ENCODE data around the gene HPCAL1. TPM values are rescaled to one million over a fixed set of nuclear protein-coding genes. Genes with fewer than 3 reads are reported as not detected.
"Not testable (repeated sequence)": the region's sequence is repeated elsewhere in the genome, so short reads cannot be mapped to it uniquely, and the experiment has no call there.

HPCAL1 gene
- total and polyA plus RNA-seq, 10 of the 15 experiments (the other 5 are each of a cell fraction or from before 2014, with no cell fraction given), result 0.40 to 12.8 (median 7.9) TPM

DNA sequence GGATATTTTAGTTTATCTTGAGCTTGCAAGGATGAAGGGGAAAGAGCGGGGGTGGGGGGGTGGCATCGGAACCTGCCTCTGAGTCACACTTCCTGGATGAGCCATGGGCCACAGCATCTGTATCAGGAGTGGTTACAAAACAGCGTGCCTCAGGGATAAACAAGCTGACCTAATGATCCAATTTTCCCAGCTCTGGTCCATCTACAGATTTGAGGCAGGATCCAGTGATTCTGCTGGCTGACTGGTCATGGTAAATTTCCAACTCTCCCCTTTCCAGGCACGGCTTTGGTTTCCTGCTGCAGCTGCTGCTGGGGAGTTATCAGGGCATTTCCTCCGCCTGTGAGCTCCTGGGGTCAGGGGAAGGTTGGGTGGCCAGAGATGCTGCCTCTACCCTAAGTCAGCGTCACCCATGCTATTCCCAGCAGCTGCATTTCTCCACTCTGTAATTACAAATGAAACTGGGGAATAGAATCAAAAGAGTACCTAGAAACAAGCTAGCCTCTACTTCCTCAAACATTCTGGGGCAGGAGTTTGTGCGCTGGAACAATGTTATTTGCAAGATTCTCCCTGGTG, 4.7 kb upstream of the HPCAL1 start (continued):
- TF ChIP-seq CHD4 (IDR thresholded peaks at IDR 0.05), result no peak

DNA sequence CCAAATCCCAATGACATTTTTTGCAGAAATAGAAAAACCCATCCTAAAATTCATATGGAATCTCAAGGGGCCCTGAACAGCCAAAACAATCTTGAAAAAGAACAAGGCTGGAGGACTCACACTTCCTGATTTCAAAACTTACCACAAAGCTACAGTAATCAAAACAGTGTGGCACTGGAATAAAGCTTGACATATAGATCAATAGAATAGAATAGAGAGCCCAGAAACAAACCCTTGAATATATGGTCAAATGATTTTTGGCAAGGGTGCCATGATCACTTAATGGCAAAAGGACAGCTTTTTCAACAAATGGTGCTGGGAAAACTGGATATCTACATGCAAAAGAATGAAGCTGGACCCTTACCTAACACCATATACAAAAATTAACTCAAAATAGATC, 3.9 kb upstream of the HPCAL1 start:
- peaks cover 11% of the 10 kb centered on the region for H3K4me1 ChIP-seq (ENCODE audit: control insufficient read depth, insufficient read depth, low read length)
- H2AFZ ChIP-seq (ENCODE audit: control insufficient read depth, low read depth, low read length); H3K9me3 ChIP-seq (replicated peaks; ENCODE audit: control insufficient read depth, insufficient read depth, low read length); in situ Hi-C loops (cut with MboI); H3K27me3 ChIP-seq (replicated peaks in 1 of 2; ENCODE audit: control insufficient read depth in 2 of 2, insufficient read depth in 2 of 2, low read length in 1 of 2); H3K4me2 ChIP-seq (ENCODE audit: control insufficient read depth, insufficient read depth); H3K79me2 ChIP-seq (ENCODE audit: control insufficient read depth, insufficient read depth, low read length); H3K27ac ChIP-seq (ENCODE audit: control insufficient read depth, insufficient read depth); DNase-seq (ENCODE audit: low read depth, low spot score); BruUV-seq (replicated peaks); intact Hi-C loops (cut with micrococcal nuclease; ENCODE audit: unreplicated experiment); H4K20me1 ChIP-seq (ENCODE audit: control insufficient read depth, insufficient read depth); H3K4me3 ChIP-seq; ATAC-seq; H3K36me3 ChIP-seq (ENCODE audit: control insufficient read depth in 2 of 2, insufficient read depth in 2 of 2, low read length in 1 of 2); FAIRE-seq; H3K9ac ChIP-seq (ENCODE audit: control insufficient read depth, insufficient read depth, low read length): not testable (repeated sequence)
- ChIA-PET SMC1A (ENCODE audit: uncharacterized antibody, unreplicated experiment) (interaction anchor here (1.3 to 1.8 kb wide), 3 partner anchors 18 to 216 kb away, joined by 3 to 9 read pairs (median 3); no protein-coding TSS in a partner anchor), RAD21 (ENCODE audit: unreplicated experiment) (interaction anchor here (1.2 kb wide), 1 partner anchor 109 kb away, joined by 5 read pairs; no protein-coding TSS in a partner anchor), POLR2A (interaction anchor here (1.0 to 1.2 kb wide), 3 partner anchors 28 to 78 kb away, joined by 3 read pairs; no protein-coding TSS in a partner anchor), CTCF (interaction anchor here (0.8 to 1.8 kb wide), 3 partner anchors 31 to 111 kb away, joined by 3 to 6 read pairs (median 4); no protein-coding TSS in a partner anchor)

DNA sequence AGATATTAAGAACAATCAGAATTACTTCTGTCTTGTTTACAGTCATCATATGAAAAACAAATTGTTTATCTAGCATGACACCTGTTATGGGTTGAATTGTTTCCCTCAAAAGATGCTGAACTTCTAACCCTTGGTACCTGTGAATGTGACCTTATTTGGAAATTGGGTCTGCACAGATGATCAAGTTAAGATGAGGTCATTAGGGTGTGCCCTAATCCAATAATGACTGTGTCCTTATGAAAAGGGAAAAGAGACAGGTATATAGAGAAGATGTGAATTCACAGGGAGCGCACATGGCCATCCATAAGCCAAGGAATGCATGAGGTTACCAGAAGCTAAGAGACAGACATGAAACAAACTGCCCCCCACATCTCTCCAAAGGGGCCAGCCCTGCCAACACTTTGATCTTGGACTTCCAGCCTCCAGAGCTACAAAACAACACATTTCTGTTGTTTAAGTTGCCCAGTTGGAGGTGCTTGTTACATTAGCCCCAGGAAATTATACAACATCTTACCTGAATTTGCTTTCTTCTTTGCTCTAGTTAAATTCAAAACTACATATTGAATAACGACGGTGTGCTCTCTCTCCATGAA, 2.3 kb upstream of the HPCAL1 start:
- DNase-seq (ENCODE audit: low read depth, low spot score) (no peak), ATAC-seq (no peak), FAIRE-seq (no peak)
- H3K4me2 ChIP-seq (ENCODE audit: control insufficient read depth, insufficient read depth), result no peak overlapping the region
- H4K20me1 ChIP-seq (ENCODE audit: control insufficient read depth, insufficient read depth), result no peaks in the 10 kb centered on the region
- no TSS peak for BruUV-seq (replicated peaks)
- intact Hi-C loops (cut with micrococcal nuclease; ENCODE audit: unreplicated experiment), result no loop called here
- peaks cover 16% of the 10 kb centered on the region for H3K4me1 ChIP-seq (ENCODE audit: control insufficient read depth, insufficient read depth, low read length)
- H3K79me2 ChIP-seq (ENCODE audit: control insufficient read depth, insufficient read depth, low read length), result no peaks in the 10 kb centered on the region
- H3K27ac ChIP-seq (ENCODE audit: control insufficient read depth, insufficient read depth), result no peak overlapping the region
- TF ChIP-seq PAX5 (IDR thresholded peaks at IDR 0.05; ENCODE audit: borderline replicate concordance, low read depth, low read length) (no peak), GABPA (IDR thresholded peaks at IDR 0.05; ENCODE audit: low read depth) (no peak), SRF (IDR thresholded peaks at IDR 0.05; ENCODE audit: low read depth in 2 of 2, low read length in 2 of 2) (0 out of 4 replicates have a peak, but pooled peaks of 1 of the 2 experiments have one; percentile 61)
- H3K9ac ChIP-seq (ENCODE audit: control insufficient read depth, insufficient read depth, low read length), result no peak overlapping the region
- WGBS (ENCODE audit: insufficient coverage, insufficient replicate concordance, low lambda C conversion rate, missing lambda C conversion rate), result 71% methylated on average over 3 of the region's 3 CpGs
- no peak overlapping the region for H2AFZ ChIP-seq (ENCODE audit: control insufficient read depth, low read depth, low read length)
- RAD21 ChIA-PET (ENCODE audit: unreplicated experiment), result interaction anchor here (9.0 kb wide), 1 partner anchor 108 kb away, joined by 154 read pairs; no protein-coding TSS in a partner anchor
- H3K27me3 ChIP-seq (replicated peaks in 1 of 2; ENCODE audit: control insufficient read depth in 2 of 2, insufficient read depth in 2 of 2, low read length in 1 of 2), result no peaks in the 10 kb centered on the region
- in situ Hi-C loops (cut with MboI), result no loop called here
- no peaks in the 10 kb centered on the region; the same call in 2 of the 3 replicates for H3K9me3 ChIP-seq (replicated peaks; ENCODE audit: control insufficient read depth, insufficient read depth, low read length)
- CTCF ChIA-PET, result interaction anchor here (0.7 to 2.0 kb wide), 3 partner anchors 28 to 109 kb away, joined by 3 to 7 read pairs (median 3); no protein-coding TSS in a partner anchor
- H3K4me3 ChIP-seq, result no peak overlapping the region
- H3K36me3 ChIP-seq (ENCODE audit: control insufficient read depth in 2 of 2, insufficient read depth in 2 of 2, low read length in 1 of 2), result no peaks in the 10 kb centered on the region
- SMC1A ChIA-PET (ENCODE audit: uncharacterized antibody, unreplicated experiment), result interaction anchor here (0.9 to 9.2 kb wide), 3 partner anchors 17 to 108 kb away, joined by 3 to 100 read pairs (median 3); no protein-coding TSS in a partner anchor
- POLR2A ChIA-PET, result interaction anchor here (0.5 to 7.8 kb wide), 4 partner anchors 31 to 219 kb away, joined by 5 to 55 read pairs (median 6); no protein-coding TSS in a partner anchor
